ENCODE data around the gene SUPT7L.

- TF ChIP-seq CTCF (IDR thresholded peaks at IDR 0.05; ENCODE audit: low read depth, low read length, missing input control) (no peak), ZBTB33 (IDR thresholded peaks at IDR 0.05) (no peak), YY1 (IDR thresholded peaks at IDR 0.05) (no peak), RAD21 (IDR thresholded peaks at IDR 0.05) (no peak), SP1 (IDR thresholded peaks at IDR 0.05) (no peak), JUND (IDR thresholded peaks at IDR 0.05) (no peak), TAF1 (conservative IDR thresholded peaks at IDR 0.05) (no peak), RXRA (IDR thresholded peaks at IDR 0.05) (no peak), HNF4A (conservative IDR thresholded peaks at IDR 0.05) (no peak), GABPA (IDR thresholded peaks at IDR 0.05 in 1 of 2, conservative IDR thresholded peaks at IDR 0.05 in 1 of 2) (no peak)
Measured at GRCh38 chr2:27680571-27680970, 17.2 kb upstream of the SUPT7L start.
